Measurements from ENCODE around the gene KRTAP22-1.

DNA sequence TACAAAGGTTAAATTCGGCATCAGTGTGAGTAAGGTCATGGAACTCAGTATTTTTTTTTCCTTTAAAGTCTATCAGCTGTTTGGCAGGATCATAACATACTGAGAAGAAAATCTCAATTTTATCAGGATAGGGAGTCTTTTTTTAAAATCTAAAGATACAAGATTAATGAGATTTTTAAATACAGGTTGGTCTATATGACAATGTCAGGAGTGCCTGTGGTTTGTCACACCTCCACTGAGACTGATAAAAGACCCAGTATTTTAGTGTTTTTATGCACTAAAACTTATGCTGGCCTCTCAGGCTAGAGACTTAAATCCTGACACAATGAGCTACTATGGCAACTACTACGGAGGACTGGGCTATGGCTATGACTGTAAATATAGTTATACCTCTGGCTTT lies 41.7 kb downstream of the KRTAP22-1 start, which contains the start of gene KRTAP20-3:
- TF ChIP-seq, protein P1, sequence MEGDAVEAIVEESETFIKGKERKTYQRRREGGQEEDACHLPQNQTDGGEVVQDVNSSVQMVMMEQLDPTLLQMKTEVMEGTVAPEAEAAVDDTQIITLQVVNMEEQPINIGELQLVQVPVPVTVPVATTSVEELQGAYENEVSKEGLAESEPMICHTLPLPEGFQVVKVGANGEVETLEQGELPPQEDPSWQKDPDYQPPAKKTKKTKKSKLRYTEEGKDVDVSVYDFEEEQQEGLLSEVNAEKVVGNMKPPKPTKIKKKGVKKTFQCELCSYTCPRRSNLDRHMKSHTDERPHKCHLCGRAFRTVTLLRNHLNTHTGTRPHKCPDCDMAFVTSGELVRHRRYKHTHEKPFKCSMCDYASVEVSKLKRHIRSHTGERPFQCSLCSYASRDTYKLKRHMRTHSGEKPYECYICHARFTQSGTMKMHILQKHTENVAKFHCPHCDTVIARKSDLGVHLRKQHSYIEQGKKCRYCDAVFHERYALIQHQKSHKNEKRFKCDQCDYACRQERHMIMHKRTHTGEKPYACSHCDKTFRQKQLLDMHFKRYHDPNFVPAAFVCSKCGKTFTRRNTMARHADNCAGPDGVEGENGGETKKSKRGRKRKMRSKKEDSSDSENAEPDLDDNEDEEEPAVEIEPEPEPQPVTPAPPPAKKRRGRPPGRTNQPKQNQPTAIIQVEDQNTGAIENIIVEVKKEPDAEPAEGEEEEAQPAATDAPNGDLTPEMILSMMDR (IDR thresholded peaks at IDR 0.05), result no peak
- no peak for TF ChIP-seq POLR2A (IDR thresholded peaks at IDR 0.05)
